IPS-18c (cell line): Measurements from ENCODE around the gene NARF.
"Not testable (repeated sequence)": the region's sequence is repeated elsewhere in the genome, so short reads cannot be mapped to it uniquely, and the experiment has no call there.

ENCODE experiments used
- H3K4me3 ChIP-seq: 2 replicates; pipeline ENCODE4 v1.7.0; 2013; ENCODE audit warnings: low read depth, mild to moderate bottlenecking, low read length, moderate library complexity; ENCODE audit not compliant: insufficient read depth
- H3K9me3 ChIP-seq: one replicate; pipeline ENCODE4 v1.6.1; 2013; ENCODE audit warnings: mild to moderate bottlenecking, low read length, moderate library complexity; ENCODE audit not compliant: control insufficient read depth, insufficient read depth

The NARF gene

DNA sequence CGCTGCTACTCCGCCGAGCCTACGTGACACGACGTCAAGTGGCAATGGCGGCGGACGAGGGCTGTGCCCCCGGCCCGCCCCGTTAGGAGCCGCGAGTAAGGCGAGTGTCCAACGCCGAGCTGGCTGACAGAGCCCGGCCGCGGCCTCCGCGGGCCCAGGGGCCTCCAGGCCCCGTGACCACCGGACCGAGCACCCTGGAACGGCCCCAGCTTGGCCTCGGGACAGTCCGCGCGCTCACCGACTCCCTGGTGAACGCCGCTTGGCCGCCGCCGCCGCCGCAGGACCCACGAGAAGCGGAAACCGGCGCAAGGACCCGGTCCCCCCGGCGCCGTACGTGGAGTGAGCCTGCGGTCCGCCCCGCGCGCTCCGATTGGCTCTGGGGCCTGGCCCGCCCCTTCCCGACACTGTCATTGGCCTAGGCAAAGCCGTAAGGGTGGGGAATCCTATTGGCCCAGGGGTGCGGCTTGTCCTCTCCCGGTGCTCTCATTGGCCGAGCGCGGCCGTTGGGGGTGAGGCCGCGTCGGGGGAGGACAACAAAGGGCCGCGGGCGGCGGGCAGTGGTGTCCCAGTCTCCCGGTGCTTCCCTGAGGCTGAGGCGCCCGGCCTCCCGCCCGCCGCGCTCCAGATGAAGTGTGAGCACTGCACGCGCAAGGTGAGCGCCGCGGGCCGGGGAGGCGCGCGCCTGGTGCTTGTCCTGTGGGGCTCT is at the start of gene NARF:
Gene NARF (plus strand): TSS at position 563 of the 706 bp plus-strand sequence. CDS start 63 bp downstream, at position 626.
- Histone ChIP-seq H3K4me3 (peak within 1 kb of the TSS; percentile 94), H3K9me3 (peaks cover 6% of the 10 kb centered on the region)

GRCh38 chr17:82408938-82409318 is 49.6 kb upstream of the NARF start:
- no peaks in the 10 kb centered on the region for H3K9me3 ChIP-seq
- no peak overlapping the region for H3K4me3 ChIP-seq

DNA sequence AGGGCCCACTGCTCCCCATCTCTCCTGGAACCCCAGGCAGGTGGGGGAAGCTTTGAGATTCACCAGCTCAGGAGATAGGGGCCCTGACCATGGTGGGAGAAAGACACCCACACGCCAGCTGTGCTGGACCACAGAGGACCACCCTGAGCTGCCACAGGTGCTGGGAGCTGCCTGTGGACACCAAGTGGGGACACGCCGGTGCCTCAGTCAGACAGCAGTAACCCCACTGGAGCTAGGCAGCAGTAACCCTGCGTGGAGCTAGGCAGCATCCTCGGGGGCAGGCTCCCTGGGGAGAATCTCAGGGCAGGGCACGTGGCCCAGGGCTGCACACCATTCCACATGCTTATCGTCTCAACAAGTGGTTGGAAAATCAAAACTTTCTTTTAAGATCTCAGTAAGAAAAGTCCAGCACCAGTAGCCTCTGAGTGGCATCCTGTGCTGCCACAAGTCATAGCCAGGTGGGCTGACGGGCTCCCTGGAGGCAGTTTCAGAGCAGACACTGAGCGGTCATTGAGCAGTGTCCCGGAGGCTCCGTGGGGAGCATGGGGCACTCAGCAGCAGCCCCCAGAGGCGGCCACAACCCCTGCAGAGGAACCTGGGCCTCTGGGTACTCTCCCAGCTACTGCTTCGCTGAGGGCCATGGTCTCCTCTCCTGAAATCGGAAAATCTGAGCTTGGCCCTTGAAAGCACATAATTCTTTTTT is 48.4 kb upstream of the NARF start:
- no peak overlapping the region for H3K4me3 ChIP-seq
- no peaks in the 10 kb centered on the region for H3K9me3 ChIP-seq

DNA sequence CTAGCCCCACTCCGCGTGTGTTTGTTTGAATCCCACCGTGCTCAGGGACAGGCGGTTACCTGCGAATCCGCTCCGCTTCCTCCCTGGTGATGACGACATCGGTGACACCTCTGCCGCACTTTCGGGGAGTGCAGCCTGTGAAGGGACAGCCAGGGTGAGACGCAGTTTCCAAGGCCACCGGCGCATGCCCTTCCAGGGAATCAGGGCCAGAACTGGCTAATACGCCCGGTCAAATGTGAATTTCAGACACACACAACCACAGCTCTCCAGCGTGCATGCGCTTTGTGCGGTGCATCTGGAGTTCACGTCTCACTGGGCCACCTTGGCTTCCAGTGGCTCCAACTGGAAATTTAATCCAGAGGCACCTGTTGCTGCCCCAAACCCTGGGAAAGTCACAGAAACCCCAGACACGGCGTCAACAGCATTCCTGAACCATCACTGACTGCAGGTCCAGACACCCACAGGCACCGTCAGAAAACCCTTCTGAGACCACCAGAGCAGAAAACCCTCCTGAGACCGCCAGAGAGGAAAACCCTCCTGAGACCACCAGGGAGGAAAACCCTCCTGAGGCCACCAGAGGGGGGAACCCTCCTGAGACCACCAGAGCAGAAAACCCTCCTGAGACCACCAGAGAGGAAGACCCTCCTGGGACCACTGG is 47.0 kb upstream of the NARF start:
- no peak overlapping the region for H3K4me3 ChIP-seq
- H3K9me3 ChIP-seq = no peaks in the 10 kb centered on the region

DNA sequence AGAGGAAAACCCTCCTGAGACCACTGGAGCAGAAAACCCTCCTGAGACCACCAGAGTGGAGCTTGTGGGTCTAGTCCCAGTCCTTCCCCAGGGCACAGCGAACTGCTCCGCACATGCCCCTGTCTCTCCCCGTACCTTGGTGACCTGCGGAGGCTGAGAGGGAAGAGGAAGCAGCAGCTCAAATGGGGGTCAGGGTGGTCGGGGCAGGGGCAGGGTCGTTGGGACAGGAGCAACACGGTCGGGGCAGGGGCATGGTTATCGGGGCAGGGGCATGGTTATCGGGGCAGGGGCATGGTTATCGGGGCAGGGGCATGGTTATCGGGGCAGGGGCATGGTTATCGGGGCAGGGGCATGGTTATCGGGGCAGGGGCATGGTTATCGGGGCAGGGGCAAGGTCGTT is 46.5 kb upstream of the NARF start:
- H3K4me3 ChIP-seq, H3K9me3 ChIP-seq: not testable (repeated sequence)

DNA sequence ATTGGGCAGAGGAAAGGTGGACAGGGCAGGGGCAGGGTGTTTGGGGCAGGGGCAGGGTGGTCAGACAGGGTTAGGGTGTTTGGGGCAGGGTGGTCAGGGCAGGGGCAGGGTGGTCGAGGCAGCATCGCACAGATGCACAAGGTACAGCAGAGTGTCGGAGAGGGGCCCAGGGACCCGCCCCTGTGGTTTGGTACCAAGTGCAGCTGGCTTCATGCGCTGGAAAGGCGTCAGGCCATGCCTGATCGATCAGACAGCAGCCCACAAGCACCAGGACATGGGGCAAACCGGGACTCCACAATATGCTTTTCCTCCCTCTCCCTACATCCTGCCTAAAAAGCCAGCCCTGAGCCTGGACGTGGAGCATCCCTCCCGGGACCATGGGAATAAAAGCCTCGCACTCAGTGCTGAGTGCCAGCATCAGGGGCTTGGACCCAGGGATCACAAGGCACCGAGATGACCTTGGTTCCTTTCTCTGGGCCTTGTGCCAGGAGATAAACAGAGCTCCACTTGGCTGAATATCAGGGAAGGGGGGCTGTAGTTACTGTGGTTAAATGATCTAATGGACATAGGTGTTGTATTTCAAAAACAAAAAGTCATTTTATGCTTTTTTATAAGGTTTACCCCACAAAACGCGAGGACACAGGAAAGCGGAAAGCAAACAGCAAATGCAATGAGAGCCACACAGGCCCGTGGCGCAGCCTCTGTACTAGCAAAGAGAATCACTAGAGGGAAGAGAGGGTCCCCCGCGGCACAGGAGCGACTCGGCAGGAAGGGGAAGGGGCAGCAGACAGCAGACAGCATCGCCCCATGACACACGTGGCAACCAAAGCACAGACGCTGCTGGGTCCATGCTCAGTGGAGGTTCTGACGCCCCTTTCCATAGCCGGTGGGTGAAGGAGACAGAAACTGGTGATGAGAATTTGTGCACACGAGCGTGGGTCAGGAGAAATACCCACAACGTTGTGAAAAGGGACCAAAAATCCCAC is 45.7 kb upstream of the NARF start:
- Histone ChIP-seq H3K9me3 (no peaks in the 10 kb centered on the region), H3K4me3 (no peak overlapping the region)

GRCh38 chr17:82414548-82415281 is 43.8 kb upstream of the NARF start:
- Histone ChIP-seq H3K4me3 (no peak overlapping the region), H3K9me3 (no peaks in the 10 kb centered on the region)

DNA sequence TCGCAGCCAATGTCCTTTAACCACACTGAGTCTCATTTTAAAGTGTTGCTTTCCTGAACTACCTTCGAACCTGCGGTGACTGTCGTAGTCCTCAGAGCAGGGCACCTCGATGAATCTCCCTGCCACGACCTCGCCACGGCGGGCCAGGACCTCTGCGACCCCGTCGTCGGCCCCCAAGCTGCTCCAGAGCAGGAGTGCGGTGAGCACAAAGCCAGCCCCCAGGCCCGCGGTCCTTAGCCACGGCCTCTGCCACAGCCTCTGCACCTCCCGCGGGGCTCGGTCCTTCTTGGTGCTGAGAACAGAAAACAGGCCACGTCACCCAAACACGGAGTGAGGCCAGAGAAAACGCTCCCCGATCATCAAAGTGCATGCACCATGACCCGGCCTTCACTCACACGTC is 43.2 kb upstream of the NARF start:
- H3K4me3 ChIP-seq = no peak overlapping the region
- no peaks in the 10 kb centered on the region for H3K9me3 ChIP-seq

GRCh38 chr17:82415786-82416185 is 42.8 kb upstream of the NARF start:
- no peaks in the 10 kb centered on the region for H3K9me3 ChIP-seq
- H3K4me3 ChIP-seq = no peak overlapping the region

DNA sequence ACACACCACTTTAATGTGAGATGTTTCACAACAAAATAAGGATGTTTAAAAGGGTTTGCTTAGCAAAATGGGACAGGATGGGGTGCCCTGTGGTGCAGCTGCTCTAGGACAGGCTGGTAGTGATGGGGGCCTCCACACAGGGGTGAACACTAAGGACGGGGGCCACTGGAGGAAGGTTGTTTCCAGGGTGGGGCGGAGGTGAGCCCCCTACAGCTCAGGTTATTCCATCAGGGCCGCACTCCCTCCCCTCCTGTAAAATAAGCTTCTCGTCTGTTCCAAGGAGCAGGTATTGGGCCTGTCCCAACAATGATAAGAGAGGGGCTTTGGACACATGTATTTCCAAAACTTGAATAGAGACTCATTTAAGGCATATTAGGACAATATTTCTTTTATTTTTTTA is 42.3 kb upstream of the NARF start:
- Histone ChIP-seq H3K9me3 (no peaks in the 10 kb centered on the region), H3K4me3 (no peak overlapping the region)

GRCh38 chr17:82416771-82417170 is 41.8 kb upstream of the NARF start:
- H3K4me3 ChIP-seq = no peak overlapping the region
- no peaks in the 10 kb centered on the region for H3K9me3 ChIP-seq

GRCh38 chr17:82418001-82418986 is 40.2 kb upstream of the NARF start, which contains the start of the genes HEXD and OGFOD3:
Gene HEXD (plus strand): TSS chr17:82418347. CDS start chr17:82419800, 1,453 bp downstream.
Gene OGFOD3 (minus strand): TSS chr17:82418586. CDS start chr17:82418485, 101 bp downstream.
- Histone ChIP-seq H3K4me3 (peak within 1 kb of the TSS; percentile 98), H3K9me3 (no peaks in the 10 kb centered on the region)

GRCh38 chr17:82419540-82419939 is 39.0 kb upstream of the NARF start:
- no peaks in the 10 kb centered on the region for H3K9me3 ChIP-seq
- no peak overlapping the region for H3K4me3 ChIP-seq

DNA sequence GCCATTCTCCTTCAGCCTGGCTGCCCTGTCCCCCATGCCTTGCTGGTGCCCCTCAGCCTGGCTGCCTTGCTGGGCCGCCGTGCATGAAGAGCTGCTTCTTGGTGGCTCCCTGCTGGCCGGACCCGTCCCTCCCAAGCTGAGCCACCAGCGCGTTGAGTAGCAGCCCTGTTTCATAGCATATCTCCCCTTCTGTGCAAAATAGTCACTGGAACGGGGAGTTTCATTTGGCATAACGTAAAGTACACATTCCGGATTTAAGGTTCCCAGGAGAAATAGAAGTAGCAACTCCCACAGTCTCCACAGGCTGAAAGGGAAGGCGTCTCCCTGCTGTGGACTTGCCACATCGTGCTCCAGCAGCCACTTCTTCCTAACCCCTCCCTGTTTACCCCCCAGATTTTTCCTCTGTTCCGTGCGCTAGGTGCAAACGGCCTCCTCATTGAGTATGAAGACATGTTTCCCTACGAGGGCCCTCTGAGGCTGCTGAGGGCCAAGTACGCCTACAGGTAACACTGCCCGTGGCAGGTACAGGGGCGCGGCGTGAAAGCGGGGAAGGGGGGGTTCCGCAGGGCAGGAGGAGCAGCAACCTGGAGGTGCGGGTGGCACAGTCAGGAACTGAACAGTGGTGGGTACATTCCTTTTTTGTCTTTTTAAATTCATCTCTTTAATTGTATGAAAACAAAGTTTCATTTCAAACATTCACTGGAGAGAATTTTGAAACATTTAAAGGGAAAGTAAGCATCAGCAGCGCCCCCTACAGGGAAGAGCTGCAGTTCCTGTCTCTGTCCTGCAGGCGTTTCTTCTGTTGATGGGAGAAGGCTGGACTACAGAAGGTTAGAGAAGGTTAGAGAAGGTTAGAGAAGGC is 34.3 kb upstream of the NARF start:
- no peak overlapping the region for H3K4me3 ChIP-seq

DNA sequence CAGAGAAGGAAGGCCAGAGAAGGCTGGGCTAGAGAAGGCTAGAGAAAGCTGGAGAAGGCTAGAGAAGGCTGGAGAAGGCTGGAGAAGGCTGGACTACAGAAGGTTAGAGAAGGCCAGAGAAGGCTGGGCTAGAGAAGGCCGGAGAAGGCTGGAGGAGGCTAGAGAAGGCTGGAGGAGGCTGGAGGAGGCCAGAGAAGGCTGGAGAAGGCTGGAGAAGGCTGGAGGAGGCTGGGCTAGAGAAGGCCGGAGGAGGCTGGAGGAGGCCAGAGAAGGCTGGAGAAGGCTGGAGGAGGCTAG is 33.7 kb upstream of the NARF start:
- no peak overlapping the region for H3K4me3 ChIP-seq
- no peaks in the 10 kb centered on the region for H3K9me3 ChIP-seq

More for the DNA sequence above, 34.3 kb upstream of the NARF start:
- H3K9me3 ChIP-seq = no peaks in the 10 kb centered on the region
